SKM-1 (cell line): ENCODE measurements around the gene TMEM169.
A peak's percentile ranks its signal among the peaks of the same experiment; 100 is the strongest.

Source experiments
- DNase-seq: peaks from one replicate; lab custom pipeline; 2025; ENCODE audit not compliant: unreplicated experiment; lab: John Stamatoyannopoulos, UW

The TMEM169 gene

GRCh38 chr2:216103213-216103612 is 21.5 kb downstream of the TMEM169 start:
- no peak for DNase-seq

- no peak for DNase-seq
Measured at GRCh38 chr2:216104691-216105090, 23.0 kb downstream of the TMEM169 start.

GRCh38 chr2:216107320-216107719 is 25.6 kb downstream of the TMEM169 start:
- no peak for DNase-seq

- no peak for DNase-seq
Measured at GRCh38 chr2:216107760-216108159, 26.0 kb downstream of the TMEM169 start.

- DNase-seq = no peak
Measured at GRCh38 chr2:216108310-216108966, 26.7 kb downstream of the TMEM169 start.

- peak; percentile 88 for DNase-seq
Measured at GRCh38 chr2:216108967-216109921, 27.5 kb downstream of the TMEM169 start, which contains the start of gene XRCC5. TSS of gene XRCC5 (plus strand) at chr2:216109348. CDS start at chr2:216109437, 89 bp downstream.

- DNase-seq = peak; percentile 39
Measured at GRCh38 chr2:216109962-216110614, 28.4 kb downstream of the TMEM169 start.

- DNase-seq = no peak
Measured at GRCh38 chr2:216110620-216111019, 28.9 kb downstream of the TMEM169 start.

GRCh38 chr2:216111122-216111521 is 29.4 kb downstream of the TMEM169 start:
- no peak for DNase-seq

- DNase-seq = no peak
Measured at GRCh38 chr2:216112926-216113325, 31.2 kb downstream of the TMEM169 start.

- DNase-seq = no peak
Measured at GRCh38 chr2:216113572-216113971, 31.9 kb downstream of the TMEM169 start.

- no peak for DNase-seq
Measured at GRCh38 chr2:216114382-216114713, 32.6 kb downstream of the TMEM169 start.

- peak; percentile 97 for DNase-seq
Measured at GRCh38 chr2:216114714-216115531, 33.2 kb downstream of the TMEM169 start.

GRCh38 chr2:216116418-216116817 is 34.7 kb downstream of the TMEM169 start:
- DNase-seq = no peak

- no peak for DNase-seq
Measured at GRCh38 chr2:216117561-216118340, 36.0 kb downstream of the TMEM169 start.

- no peak for DNase-seq
Measured at GRCh38 chr2:216118474-216118873, 36.8 kb downstream of the TMEM169 start.

GRCh38 chr2:216119146-216119545 is 37.4 kb downstream of the TMEM169 start:
- no peak for DNase-seq

GRCh38 chr2:216119986-216120385 is 38.3 kb downstream of the TMEM169 start:
- DNase-seq = no peak

GRCh38 chr2:216121255-216121654 is 39.5 kb downstream of the TMEM169 start:
- no peak for DNase-seq

GRCh38 chr2:216126943-216127342 is 45.2 kb downstream of the TMEM169 start:
- DNase-seq = no peak
